Prostate gland (tissue), 2 donors: Measurements from ENCODE around the gene KIN. TPM values are rescaled to one million over a fixed set of nuclear protein-coding genes. Genes with fewer than 3 reads are reported as not detected.
"Not testable (repeated sequence)": the region's sequence is repeated elsewhere in the genome, so short reads cannot be mapped to it uniquely, and the experiment has no call there.

Experiments
- DNase-seq: peaks from one replicate; pipeline ENCODE4 v3.0.0-alpha.2; 2019; ENCODE audit warnings: low spot score
- H3K27ac ChIP-seq, 2 donors: fragments of 200-600 bp; sonication (generic); 2 replicates each; pipeline ENCODE4 v1.5.1; 2017 to 2019
- H3K27me3 ChIP-seq: fragments of 200-600 bp; sonication (generic); replicated peaks from 2 replicates; pipeline ENCODE4 v1.5.1; 2019; ENCODE audit not compliant: insufficient read depth
- H3K36me3 ChIP-seq, 2 donors: fragments of 200-600 bp; sonication (generic); 1 replicate in 1 of 2; 2 replicates in 1 of 2; pipeline versions ENCODE4 v1.5.1 to v1.8.1; 2017 to 2019
- H3K4me1 ChIP-seq: fragments of 200-600 bp; sonication (generic); replicated peaks from 2 replicates; pipeline ENCODE4 v1.5.1; 2019
- H3K4me3 ChIP-seq, 2 donors: fragments of 200-600 bp; sonication (generic); 2 replicates each; pipeline ENCODE4 v1.5.1; 2017 to 2019
- H3K9me3 ChIP-seq: fragments of 200-600 bp; sonication (generic); 2 replicates; pipeline ENCODE4 v1.5.1; 2017
- CTCF ChIP-seq, 4 experiments: fragments of 200-600 bp in 2 of 4; fragments of 450-650 bp in 2 of 4; sonication (generic) in 2 of 4; IDR thresholded peaks; 1 replicate in 3 of 4; 2 replicates in 1 of 4; pipeline ENCODE4 v1.5.1; 2016 to 2019; ENCODE audit warnings: antibody characterized with exemption in 4 of 4, mild to moderate bottlenecking in 2 of 4, moderate library complexity in 2 of 4
- POLR2A ChIP-seq: fragments of 450-650 bp; IDR thresholded peaks from one replicate; pipeline ENCODE4 v1.6.1; 2016; ENCODE audit warnings: antibody characterized with exemption, mild to moderate bottlenecking
- POLR2AphosphoS5 ChIP-seq: sonication (generic); formaldehyde crosslinking; IDR thresholded peaks from one replicate; pipeline ENCODE4 v1.6.1; 2017; ENCODE audit warnings: antibody characterized with exemption
- WGBS: methylation state at CpG from one replicate; pipeline ENCODE4 v1.1.5; 2018; 5-methylcytosine and 5-hydroxymethylcytosine counted together
- intact Hi-C: fragments of 100-400 bp; cut with DNase I; formaldehyde crosslinking; loops from one replicate; pipeline ENCODE4 v1.14.2; 2022
- total RNA-seq, 2 donors: library from RNA; depleted of rRNA; stranded (reverse); fragments of >200 nt; gene quantifications; one replicate each; pipeline ENCODE4 v1.1.0, GENCODE V29; 2016

The KIN gene
- total RNA-seq, 2 donors from 2014 or later: 7.0 to 11.1 TPM

GRCh38 chr10:7717767-7718166 lies 70.0 kb downstream of the KIN start:
- WGBS: 92% methylated on average over 5 of the region's 5 CpGs
- no peaks in the 10 kb centered on the region for H3K4me1 ChIP-seq
- no peaks in the 10 kb centered on the region for H3K9me3 ChIP-seq
- no peak overlapping the region for H3K27ac ChIP-seq
- no peaks in the 10 kb centered on the region for H3K27me3 ChIP-seq
- DNase-seq: no peak
- H3K4me3 ChIP-seq: no peak overlapping the region
- no peak for TF ChIP-seq POLR2A
- TF ChIP-seq CTCF (IDR thresholded peaks at IDR 0.05): no peak
- TF ChIP-seq POLR2AphosphoS5: no peak
- H3K36me3 ChIP-seq: no peaks in the 10 kb centered on the region
- intact Hi-C loops: no loop called here

- no peaks in the 10 kb centered on the region for H3K27me3 ChIP-seq
- intact Hi-C loops: no loop called here
- no peak overlapping the region for H3K27ac ChIP-seq
- 90% methylated on average over 7 of the region's 7 CpGs for WGBS
- no peaks in the 10 kb centered on the region for H3K36me3 ChIP-seq
- H3K4me3 ChIP-seq: no peak overlapping the region
- no peaks in the 10 kb centered on the region for H3K4me1 ChIP-seq
- no peaks in the 10 kb centered on the region for H3K9me3 ChIP-seq
- no peak for DNase-seq
- TF ChIP-seq CTCF (IDR thresholded peaks at IDR 0.05) (no peak), POLR2AphosphoS5 (no peak), POLR2A (no peak)
These were observed 72.3 kb downstream of the KIN start for GRCh38 chr10:7715515-7715914.

- H3K36me3 ChIP-seq, DNase-seq, H3K4me1 ChIP-seq, H3K9me3 ChIP-seq, H3K4me3 ChIP-seq, H3K27me3 ChIP-seq, H3K27ac ChIP-seq, intact Hi-C loops: not testable (repeated sequence)
- 91% methylated on average over 5 of the region's 5 CpGs for WGBS
These were observed 76.7 kb downstream of the KIN start for GRCh38 chr10:7711075-7711474.

- no peak for TF ChIP-seq POLR2AphosphoS5
- TF ChIP-seq POLR2A: no peak
- TF ChIP-seq CTCF (IDR thresholded peaks at IDR 0.05): no peak
- 67% methylated on average over 1 of the region's 1 CpG for WGBS
These were observed 77.3 kb downstream of the KIN start for GRCh38 chr10:7710446-7710845.

GRCh38 chr10:7708832-7709231 lies 79.0 kb downstream of the KIN start:
- intact Hi-C loops: no loop called here
- WGBS: 94% methylated on average over 4 of the region's 4 CpGs
- no peak for DNase-seq
- no peak overlapping the region for H3K4me3 ChIP-seq
- H3K9me3 ChIP-seq: no peaks in the 10 kb centered on the region
- H3K27me3 ChIP-seq: no peaks in the 10 kb centered on the region
- no peaks in the 10 kb centered on the region for H3K36me3 ChIP-seq
- H3K4me1 ChIP-seq: no peaks in the 10 kb centered on the region
- TF ChIP-seq POLR2A (no peak), POLR2AphosphoS5 (no peak)
- no peak overlapping the region for H3K27ac ChIP-seq

More at GRCh38 chr10:7710446-7710845, 77.3 kb downstream of the KIN start:
- H3K9me3 ChIP-seq: no peaks in the 10 kb centered on the region
- H3K27ac ChIP-seq: no peak overlapping the region
- no peaks in the 10 kb centered on the region for H3K4me1 ChIP-seq
- no peak for DNase-seq
- intact Hi-C loops: no loop called here
- no peaks in the 10 kb centered on the region for H3K27me3 ChIP-seq
- H3K36me3 ChIP-seq: no peaks in the 10 kb centered on the region
- no peak overlapping the region for H3K4me3 ChIP-seq

- Histone ChIP-seq H3K27me3 (no peaks in the 10 kb centered on the region), H3K4me3 (no peak overlapping the region), H3K27ac (no peak overlapping the region), H3K4me1 (no peaks in the 10 kb centered on the region), H3K36me3 (no peaks in the 10 kb centered on the region), H3K9me3 (no peaks in the 10 kb centered on the region)
- intact Hi-C loops: no loop called here
- WGBS: 80% methylated on average over 5 of the region's 5 CpGs
- no peak for TF ChIP-seq POLR2AphosphoS5
- TF ChIP-seq POLR2A: no peak
- no peak for TF ChIP-seq CTCF (IDR thresholded peaks at IDR 0.05)
- DNase-seq: no peak
These were observed 79.8 kb downstream of the KIN start for GRCh38 chr10:7707858-7708622.
